Gastrocnemius medialis (tissue), 4 donors: ENCODE measurements around the gene SCP2. TPM values are rescaled to one million over a fixed set of nuclear protein-coding genes. Genes with fewer than 3 reads are reported as not detected.

Source experiments
- ATAC-seq, 2 donors: fragments of 150-250 bp; one replicate each; pipeline ENCODE4 v1.9.1; 2016
- DNase-seq, 2 donors: peaks; one replicate each; pipeline ENCODE4 v3.0.0-alpha.2; 2019
- H3K27ac ChIP-seq, 4 donors: fragments of 200-600 bp; sonication (generic); 1 replicate in 1 of 4; 2 replicates in 3 of 4; pipeline ENCODE4 v1.5.1; 2016 to 2018; ENCODE audit warnings: mild to moderate bottlenecking in 2 of 4, moderate library complexity in 1 of 4
- H3K27me3 ChIP-seq, 3 donors: fragments of 200-600 bp; sonication (generic) in 2 of 3; 1 replicate in 1 of 3; 2 replicates in 2 of 3; pipeline versions ENCODE4 v1.5.1 to v1.6.0; 2016 to 2019; ENCODE audit warnings: mild to moderate bottlenecking in 1 of 3, moderate library complexity in 1 of 3
- H3K36me3 ChIP-seq, 2 donors: fragments of 200-600 bp; sonication (generic) in 1 of 2; one replicate each; pipeline ENCODE4 v1.5.1; 2017 to 2018
- H3K4me1 ChIP-seq, 2 donors: fragments of 200-600 bp; sonication (generic) in 1 of 2; one replicate each; pipeline ENCODE4 v1.5.1; 2016 to 2017; ENCODE audit warnings: mild to moderate bottlenecking in 2 of 2
- H3K4me3 ChIP-seq, 4 donors: fragments of 200-600 bp; sonication (generic) in 3 of 4; 1 replicate in 1 of 4; 2 replicates in 3 of 4; pipeline ENCODE4 v1.5.1; 2016 to 2019; ENCODE audit warnings: mild to moderate bottlenecking in 2 of 4
- H3K9me3 ChIP-seq, 3 donors: fragments of 200-600 bp; sonication (generic) in 2 of 3; 1 replicate in 1 of 3; 2 replicates in 2 of 3; pipeline ENCODE4 v1.5.1; 2016 to 2019
- POLR2A ChIP-seq, 2 donors: fragments of 450-650 bp; IDR thresholded peaks; one replicate each; pipeline ENCODE4 v1.6.1; 2017; ENCODE audit warnings: antibody characterized with exemption in 2 of 2, mild to moderate bottlenecking in 2 of 2, moderate library complexity in 2 of 2
- in situ Hi-C, 4 donors: fragments of 200-750 bp; cut with MboI; loops; one replicate each; pipeline versions ENCODE4 v1.15.0 to v1.8.0; 2017; ENCODE audit warnings: low sequenced_read_pairs in 4 of 4
- intact Hi-C: fragments of 100-400 bp; cut with DNase I; formaldehyde crosslinking; loops from one replicate; pipeline ENCODE4 v1.15.1; 2023; ENCODE audit warnings: low total_unique reads
- total RNA-seq, 4 donors: library from RNA; depleted of rRNA; stranded (reverse); fragments of >200 nt; gene quantifications; one replicate each; pipeline versions ENCODE4 v1.1.0 to v1.2.3, GENCODE V29; 2016
- TF ChIP-seq, protein P1 (sequence below), 5 experiments: fragments of 450-650 bp in 3 of 5; fragments of 200-600 bp in 2 of 5; sonication (generic) in 2 of 5; IDR thresholded peaks in 4 of 5; conservative IDR thresholded peaks in 1 of 5; 1 replicate in 4 of 5; 2 replicates in 1 of 5; pipeline ENCODE4 v1.5.1; 2016 to 2019; ENCODE audit warnings: antibody characterized with exemption in 5 of 5, mild to moderate bottlenecking in 3 of 5, moderate library complexity in 3 of 5

Gene SCP2
- total RNA-seq, 4 donors from 2014 or later, result 44.6 to 75.4 (median 61.1) TPM

DNA sequence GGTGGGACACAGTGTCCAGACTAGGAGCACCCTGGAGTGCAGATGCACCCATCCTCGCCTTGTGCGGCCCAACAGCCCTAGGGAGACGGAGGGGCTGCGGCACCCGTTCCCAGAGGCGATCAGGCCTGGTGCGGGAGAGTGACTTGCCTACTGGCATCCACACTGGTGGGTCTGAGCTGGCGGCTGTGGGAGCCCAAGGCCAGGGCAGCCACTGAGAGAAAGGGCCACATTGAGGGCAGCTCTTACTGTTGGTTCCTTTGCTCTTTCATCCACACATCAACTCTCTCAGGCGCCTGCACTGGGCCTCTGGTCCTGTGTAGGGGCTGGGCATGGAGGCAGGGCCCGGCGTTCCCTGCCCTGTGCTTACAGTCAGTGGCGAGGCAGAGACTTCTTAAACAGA lies 143.5 kb downstream of the SCP2 start:
- H3K36me3 ChIP-seq, result no peaks in the 10 kb centered on the region
- no peak for TF ChIP-seq POLR2A (IDR thresholded peaks at IDR 0.05)
- TF ChIP-seq, protein P1, sequence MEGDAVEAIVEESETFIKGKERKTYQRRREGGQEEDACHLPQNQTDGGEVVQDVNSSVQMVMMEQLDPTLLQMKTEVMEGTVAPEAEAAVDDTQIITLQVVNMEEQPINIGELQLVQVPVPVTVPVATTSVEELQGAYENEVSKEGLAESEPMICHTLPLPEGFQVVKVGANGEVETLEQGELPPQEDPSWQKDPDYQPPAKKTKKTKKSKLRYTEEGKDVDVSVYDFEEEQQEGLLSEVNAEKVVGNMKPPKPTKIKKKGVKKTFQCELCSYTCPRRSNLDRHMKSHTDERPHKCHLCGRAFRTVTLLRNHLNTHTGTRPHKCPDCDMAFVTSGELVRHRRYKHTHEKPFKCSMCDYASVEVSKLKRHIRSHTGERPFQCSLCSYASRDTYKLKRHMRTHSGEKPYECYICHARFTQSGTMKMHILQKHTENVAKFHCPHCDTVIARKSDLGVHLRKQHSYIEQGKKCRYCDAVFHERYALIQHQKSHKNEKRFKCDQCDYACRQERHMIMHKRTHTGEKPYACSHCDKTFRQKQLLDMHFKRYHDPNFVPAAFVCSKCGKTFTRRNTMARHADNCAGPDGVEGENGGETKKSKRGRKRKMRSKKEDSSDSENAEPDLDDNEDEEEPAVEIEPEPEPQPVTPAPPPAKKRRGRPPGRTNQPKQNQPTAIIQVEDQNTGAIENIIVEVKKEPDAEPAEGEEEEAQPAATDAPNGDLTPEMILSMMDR (IDR thresholded peaks at IDR 0.05 in 4 of 5, conservative IDR thresholded peaks at IDR 0.05 in 1 of 5), result no peak
- intact Hi-C loops, result no loop called here
- in situ Hi-C loops, result no loop called here
- no peak for ATAC-seq
- no peaks in the 10 kb centered on the region for H3K4me1 ChIP-seq
- peak in 1 of 2 donors; percentile 8 for DNase-seq
- H3K9me3 ChIP-seq, result no peaks in the 10 kb centered on the region
- H3K4me3 ChIP-seq, result no peak overlapping the region
- no peak overlapping the region for H3K27ac ChIP-seq
- no peaks in the 10 kb centered on the region for H3K27me3 ChIP-seq

DNA sequence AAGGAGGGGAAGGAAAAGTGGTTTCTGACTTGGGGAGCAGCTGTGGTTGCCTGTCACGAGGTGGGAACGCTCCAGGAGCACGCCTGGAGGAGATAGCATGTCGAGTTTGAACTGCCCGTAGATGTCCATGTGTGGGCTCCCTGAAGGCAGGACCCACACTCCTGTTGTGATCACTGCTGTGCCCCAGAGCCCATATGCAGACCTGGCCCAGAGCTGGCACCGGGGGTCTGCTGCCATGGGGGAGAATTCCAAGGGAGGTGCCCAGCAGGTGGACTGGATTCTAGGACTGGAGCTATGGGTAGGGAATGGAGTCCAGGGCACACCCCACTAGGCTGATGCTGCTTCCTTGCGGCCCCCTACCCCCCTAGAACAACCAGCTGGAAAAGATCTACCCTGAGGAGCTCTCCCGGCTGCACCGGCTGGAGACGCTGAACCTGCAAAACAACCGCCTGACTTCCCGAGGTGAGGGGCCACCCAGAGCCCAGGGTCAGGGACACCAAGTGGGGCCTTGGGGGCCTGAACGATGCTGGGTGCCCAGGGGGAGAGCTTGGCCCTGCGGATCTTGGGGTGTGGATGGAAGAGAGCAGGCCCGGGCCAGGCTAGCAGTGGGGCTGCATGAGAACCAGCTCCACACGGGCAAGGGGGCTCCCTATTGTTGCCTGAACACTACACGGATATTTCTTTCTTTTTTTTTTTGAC lies 144.2 kb downstream of the SCP2 start:
- Histone ChIP-seq H3K4me3 (no peak overlapping the region), H3K36me3 (no peaks in the 10 kb centered on the region), H3K27me3 (no peaks in the 10 kb centered on the region), H3K4me1 (no peaks in the 10 kb centered on the region), H3K9me3 (no peaks in the 10 kb centered on the region), H3K27ac (no peak overlapping the region)
- intact Hi-C loops, result no loop called here
- DNase-seq, result peak in 1 of 2 donors; percentile 2
- in situ Hi-C loops, result no loop called here
- ATAC-seq, result no peak
- TF ChIP-seq, protein P1 (IDR thresholded peaks at IDR 0.05 in 4 of 5, conservative IDR thresholded peaks at IDR 0.05 in 1 of 5), result no peak
- TF ChIP-seq POLR2A (IDR thresholded peaks at IDR 0.05), result no peak

DNA sequence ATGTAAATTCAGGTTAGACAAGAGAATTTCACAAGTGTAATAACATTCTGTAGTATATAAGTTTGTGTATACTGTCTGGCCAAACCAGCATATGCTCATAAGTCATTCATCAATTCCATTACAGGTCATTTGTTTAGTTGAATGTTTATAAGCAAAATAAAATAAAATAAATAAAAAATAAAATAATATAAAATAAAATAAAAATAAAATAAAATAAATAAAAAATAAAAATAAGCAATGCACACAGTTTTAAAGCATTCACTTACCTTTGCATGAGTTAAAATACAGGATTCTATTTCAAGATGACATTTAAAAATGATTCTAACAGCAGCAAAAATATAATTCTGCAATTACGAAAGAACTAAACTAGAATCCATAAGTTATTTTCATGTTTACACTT lies 144.8 kb downstream of the SCP2 start:
- H3K4me1 ChIP-seq, result no peaks in the 10 kb centered on the region
- H3K27ac ChIP-seq, result no peak overlapping the region
- ATAC-seq (no peak), DNase-seq (no peak)
- in situ Hi-C loops, result no loop called here
- H3K27me3 ChIP-seq, result no peaks in the 10 kb centered on the region
- no peaks in the 10 kb centered on the region for H3K9me3 ChIP-seq
- TF ChIP-seq, protein P1 (IDR thresholded peaks at IDR 0.05 in 4 of 5, conservative IDR thresholded peaks at IDR 0.05 in 1 of 5), result no peak
- TF ChIP-seq POLR2A (IDR thresholded peaks at IDR 0.05), result no peak
- no peaks in the 10 kb centered on the region for H3K36me3 ChIP-seq
- no peak overlapping the region for H3K4me3 ChIP-seq
- intact Hi-C loops, result no loop called here

DNA sequence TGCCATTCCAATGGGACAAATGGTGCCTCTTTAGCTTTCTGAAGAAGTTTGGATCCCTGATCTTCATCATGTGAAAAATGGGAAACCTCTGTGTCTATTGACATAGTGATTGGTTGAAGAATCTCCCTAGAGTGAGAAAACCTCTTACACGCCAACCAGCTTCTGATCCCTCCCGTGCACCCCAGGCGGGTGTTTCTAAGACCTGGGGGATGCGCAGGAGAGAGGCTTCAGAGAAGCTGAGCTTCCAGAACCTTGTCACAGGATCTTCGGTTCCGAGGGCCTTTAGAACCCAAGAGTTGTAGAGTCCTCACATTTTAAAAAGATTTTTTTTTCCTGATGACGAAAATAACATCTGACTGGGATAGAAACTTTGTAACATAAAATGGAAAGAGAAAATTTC lies 146.2 kb downstream of the SCP2 start:
- ATAC-seq (no peak), DNase-seq (no peak)
- no peak overlapping the region for H3K4me3 ChIP-seq
- H3K36me3 ChIP-seq, result no peaks in the 10 kb centered on the region
- H3K27ac ChIP-seq, result peak overlapping the region in 1 of 4 donors; percentile 9
- no peaks in the 10 kb centered on the region for H3K9me3 ChIP-seq
- intact Hi-C loops, result no loop called here
- no peaks in the 10 kb centered on the region for H3K27me3 ChIP-seq
- H3K4me1 ChIP-seq, result no peaks in the 10 kb centered on the region
- TF ChIP-seq POLR2A (IDR thresholded peaks at IDR 0.05), result no peak
- TF ChIP-seq, protein P1 (IDR thresholded peaks at IDR 0.05 in 4 of 5, conservative IDR thresholded peaks at IDR 0.05 in 1 of 5), result no peak
- in situ Hi-C loops, result no loop called here
